HEK293 (cell line): ENCODE data around the gene TTC23.

Source experiments
- CTCF ChIA-PET: fragments of 350-600 bp; formaldehyde crosslinking; extraction: SDS; loops from one replicate; lab custom pipeline; 2021; ENCODE audit warnings: antibody characterized with exemption; lab: Yijun Ruan, JAX
- POLR2A ChIA-PET: fragments of 300-600 bp; formaldehyde crosslinking; extraction: SDS; loops from one replicate; lab custom pipeline; 2020; ENCODE audit warnings: antibody characterized with exemption, inconsistent platforms; lab: Yijun Ruan, JAX
- H3K27ac ChIP-seq: fragments of 200-500 bp; sonication (Bioruptor generic); 2 replicates; pipeline ENCODE4 v1.5.1; 2014; ENCODE audit warnings: low read depth, low read length, control low read depth, inconsistent platforms; ENCODE audit errors: extremely low read depth
- H3K36me3 ChIP-seq, 2 experiments: fragments of 200-500 bp in 1 of 2; sonication (Bioruptor generic) in 1 of 2; 1 replicate in 1 of 2; 2 replicates in 1 of 2; pipeline ENCODE4 v1.5.1; 2014 to 2017; ENCODE audit warnings: inconsistent platforms in 2 of 2, low read length in 2 of 2; ENCODE audit not compliant: control insufficient read depth in 2 of 2, insufficient read depth in 1 of 2
- H3K4me1 ChIP-seq: fragments of 200-500 bp; sonication (Bioruptor generic); 2 replicates; pipeline ENCODE4 v1.5.1; 2014; ENCODE audit warnings: mild to moderate bottlenecking, low read length, inconsistent platforms; ENCODE audit not compliant: control insufficient read depth, insufficient read depth
- H3K4me3 ChIP-seq: 2 replicates; pipeline ENCODE4 v1.5.1; 2011; ENCODE audit warnings: low read depth, mild to moderate bottlenecking, control low read depth, low read length, moderate library complexity
- H3K9me3 ChIP-seq: fragments of 200-500 bp; sonication (Bioruptor generic); 2 replicates; pipeline ENCODE4 v1.5.1; 2014; ENCODE audit warnings: low read depth, low read length, inconsistent platforms; ENCODE audit not compliant: control insufficient read depth, insufficient read depth
- HOXA7 ChIP-seq: sonication (generic); formaldehyde crosslinking; IDR thresholded peaks from 2 replicates; pipeline ENCODE4 v1.8.1; 2022; ENCODE audit warnings: missing genetic modification reagents, borderline replicate concordance
- HOXC10 ChIP-seq: sonication (generic); formaldehyde crosslinking; IDR thresholded peaks from 2 replicates; pipeline ENCODE4 v1.8.1; 2023; ENCODE audit warnings: mild to moderate bottlenecking, missing genetic modification reagents
- IKZF3 ChIP-seq: fragments of 450-650 bp; IDR thresholded peaks from 2 replicates; pipeline ENCODE4 v1.5.0; 2018; ENCODE audit warnings: missing biosample characterization, mild to moderate bottlenecking, missing genetic modification characterization, moderate library complexity
- KLF1 ChIP-seq: fragments of 450-650 bp; formaldehyde crosslinking; IDR thresholded peaks from 2 replicates; pipeline ENCODE4 v1.5.1; 2016; ENCODE audit warnings: missing biosample characterization, missing genetic modification characterization
- KLF7 ChIP-seq: fragments of 450-650 bp; formaldehyde crosslinking; IDR thresholded peaks from 2 replicates; pipeline ENCODE4 v1.5.1; 2016; ENCODE audit warnings: missing biosample characterization, missing genetic modification characterization, borderline replicate concordance
- MEIS1 ChIP-seq: sonication (generic); formaldehyde crosslinking; IDR thresholded peaks from 2 replicates; pipeline ENCODE4 v1.8.1; 2022; ENCODE audit warnings: missing genetic modification reagents, mild to moderate bottlenecking, borderline replicate concordance
- MZF1 ChIP-seq: fragments of 450-650 bp; formaldehyde crosslinking; IDR thresholded peaks from 2 replicates; pipeline ENCODE4 v1.5.1; 2017; ENCODE audit warnings: missing biosample characterization, missing genetic modification characterization, borderline replicate concordance
- SALL2 ChIP-seq: fragments of 450-650 bp; formaldehyde crosslinking; IDR thresholded peaks from 2 replicates; pipeline ENCODE4 v1.5.0; 2017; ENCODE audit warnings: missing biosample characterization, mild to moderate bottlenecking, missing genetic modification characterization, borderline replicate concordance
- SCRT2 ChIP-seq: fragments of 450-650 bp; formaldehyde crosslinking; IDR thresholded peaks from 2 replicates; pipeline ENCODE4 v1.5.1; 2016; ENCODE audit warnings: missing biosample characterization, missing genetic modification characterization
- SETDB1 ChIP-seq: IDR thresholded peaks from one replicate; pipeline ENCODE4 v1.6.1; 2017; ENCODE audit warnings: mild to moderate bottlenecking, low read length, moderate library complexity, mixed read lengths; ENCODE audit not compliant: insufficient read length
- SP3 ChIP-seq: fragments of 450-650 bp; formaldehyde crosslinking; IDR thresholded peaks from 2 replicates; pipeline ENCODE4 v1.5.1; 2016; ENCODE audit warnings: missing biosample characterization, missing genetic modification characterization
- ZFP69B ChIP-seq: fragments of 450-650 bp; formaldehyde crosslinking; IDR thresholded peaks from 2 replicates; pipeline ENCODE4 v1.5.1; 2016; ENCODE audit warnings: missing biosample characterization, missing genetic modification characterization
- ZNF157 ChIP-seq: fragments of 450-650 bp; formaldehyde crosslinking; IDR thresholded peaks from 2 replicates; pipeline ENCODE4 v1.5.1; 2016; ENCODE audit warnings: missing biosample characterization, missing genetic modification characterization
- ZNF19 ChIP-seq: fragments of 450-650 bp; formaldehyde crosslinking; IDR thresholded peaks from 2 replicates; pipeline ENCODE4; 2016; ENCODE audit warnings: missing biosample characterization, missing genetic modification characterization, low read depth
- ZNF2 ChIP-seq: fragments of 450-650 bp; formaldehyde crosslinking; IDR thresholded peaks from 2 replicates; pipeline ENCODE4 v1.5.1; 2016; ENCODE audit warnings: missing biosample characterization, missing genetic modification characterization
- ZNF214 ChIP-seq: fragments of 450-650 bp; formaldehyde crosslinking; IDR thresholded peaks from 2 replicates; pipeline ENCODE4 v1.5.1; 2017; ENCODE audit warnings: missing biosample characterization, mild to moderate bottlenecking, missing genetic modification characterization, borderline replicate concordance
- ZNF223 ChIP-seq: fragments of 450-650 bp; formaldehyde crosslinking; IDR thresholded peaks from 2 replicates; pipeline ENCODE4 v1.5.1; 2016; ENCODE audit warnings: missing biosample characterization, missing genetic modification characterization
- ZNF302 ChIP-seq: fragments of 450-650 bp; formaldehyde crosslinking; IDR thresholded peaks from 2 replicates; pipeline ENCODE4 v1.5.1; 2016; ENCODE audit warnings: missing biosample characterization, missing genetic modification characterization, low read depth
- ZNF350 ChIP-seq: fragments of 450-650 bp; formaldehyde crosslinking; IDR thresholded peaks from 2 replicates; pipeline ENCODE4 v1.5.0; 2017; ENCODE audit warnings: missing biosample characterization, mild to moderate bottlenecking, missing genetic modification characterization
- ZNF433 ChIP-seq: fragments of 450-650 bp; formaldehyde crosslinking; IDR thresholded peaks from 2 replicates; pipeline ENCODE4 v1.5.1; 2016; ENCODE audit warnings: missing biosample characterization, missing genetic modification characterization, low read depth
- ZNF548 ChIP-seq: fragments of 450-650 bp; formaldehyde crosslinking; IDR thresholded peaks from 2 replicates; pipeline ENCODE4 v1.5.1; 2016; ENCODE audit warnings: missing biosample characterization, missing genetic modification characterization
- ZNF560 ChIP-seq: fragments of 450-650 bp; formaldehyde crosslinking; IDR thresholded peaks from 2 replicates; pipeline ENCODE4 v1.5.1; 2017; ENCODE audit warnings: missing biosample characterization, missing genetic modification characterization, borderline replicate concordance
- ZNF768 ChIP-seq: fragments of 450-650 bp; formaldehyde crosslinking; IDR thresholded peaks from 2 replicates; pipeline ENCODE4 v1.5.1; 2018; ENCODE audit warnings: missing biosample characterization, mild to moderate bottlenecking, missing genetic modification characterization
- ZNF843 ChIP-seq: fragments of 450-650 bp; formaldehyde crosslinking; IDR thresholded peaks from 2 replicates; pipeline ENCODE4 v1.5.1; 2016; ENCODE audit warnings: missing biosample characterization, missing genetic modification characterization
- TF ChIP-seq, protein P1 (sequence below): fragments of 450-650 bp; formaldehyde crosslinking; IDR thresholded peaks from 2 replicates; pipeline ENCODE4 v1.5.1; 2017; ENCODE audit warnings: missing biosample characterization, missing genetic modification characterization
- TF ChIP-seq, protein P2 (sequence below): fragments of 450-650 bp; formaldehyde crosslinking; IDR thresholded peaks from 2 replicates; pipeline ENCODE4 v1.5.1; 2016; ENCODE audit warnings: missing biosample characterization, missing genetic modification characterization
- TF ChIP-seq, protein P3 (sequence below): fragments of 450-650 bp; formaldehyde crosslinking; IDR thresholded peaks from 2 replicates; pipeline ENCODE4 v1.5.1; 2016; ENCODE audit warnings: missing biosample characterization, missing genetic modification characterization

TTC23 gene

DNA sequence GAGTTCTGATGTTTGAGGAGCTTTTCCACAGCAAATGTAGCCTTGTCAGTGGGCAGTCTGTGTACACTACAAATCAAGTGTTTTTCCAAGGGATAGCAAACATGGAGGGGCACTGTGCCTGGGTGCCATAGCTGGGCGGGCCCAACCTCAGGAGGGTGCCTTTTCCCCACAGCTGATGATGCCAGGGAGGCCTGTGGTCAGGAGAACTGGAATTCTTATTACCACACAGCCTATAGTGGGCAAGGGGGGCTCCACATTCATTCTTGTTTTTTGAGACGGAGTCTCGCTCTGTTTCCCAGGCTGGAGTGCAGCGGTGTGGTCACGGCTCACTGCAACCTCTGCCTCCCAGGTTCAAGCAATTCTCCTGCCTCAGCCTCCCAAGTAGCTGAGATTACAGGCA lies 102.7 kb downstream of the TTC23 start:
- no peaks in the 10 kb centered on the region for H3K4me1 ChIP-seq
- no peak for TF ChIP-seq SETDB1
- TF ChIP-seq ZNF548 (tag by site-specific recombination): no peak
- no peak for TF ChIP-seq HOXC10 (CRISPR knock-in tag)
- no peak for TF ChIP-seq KLF7 (tag by site-specific recombination)
- TF ChIP-seq KLF1: no peak
- TF ChIP-seq ZNF350 (tag by site-specific recombination): no peak
- TF ChIP-seq ZNF560 (tag by site-specific recombination): no peak
- no peak for TF ChIP-seq MZF1 (tag by site-specific recombination)
- no peak for TF ChIP-seq ZNF843 (tag by site-specific recombination)
- TF ChIP-seq, protein P1, sequence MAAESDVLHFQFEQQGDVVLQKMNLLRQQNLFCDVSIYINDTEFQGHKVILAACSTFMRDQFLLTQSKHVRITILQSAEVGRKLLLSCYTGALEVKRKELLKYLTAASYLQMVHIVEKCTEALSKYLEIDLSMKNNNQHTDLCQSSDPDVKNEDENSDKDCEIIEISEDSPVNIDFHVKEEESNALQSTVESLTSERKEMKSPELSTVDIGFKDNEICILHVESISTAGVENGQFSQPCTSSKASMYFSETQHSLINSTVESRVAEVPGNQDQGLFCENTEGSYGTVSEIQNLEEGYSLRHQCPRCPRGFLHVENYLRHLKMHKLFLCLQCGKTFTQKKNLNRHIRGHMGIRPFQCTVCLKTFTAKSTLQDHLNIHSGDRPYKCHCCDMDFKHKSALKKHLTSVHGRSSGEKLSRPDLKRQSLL (tag by site-specific recombination): no peak
- no peak for TF ChIP-seq ZNF157
- TF ChIP-seq, all 188 proteins: peak for 0
- Histone ChIP-seq H3K27ac (no peak overlapping the region), H3K9me3 (no peaks in the 10 kb centered on the region), H3K36me3 (peaks cover 0 to 5% of the 10 kb centered on the region in 2 experiments; a peak in 2 of 3 replicates), H3K4me3 (no peak overlapping the region)
- ChIA-PET CTCF (interaction anchor here (0.6 to 1.4 kb wide), 3 partner anchors 24 to 56 kb away, joined by 3 to 9 read pairs (median 3); no protein-coding TSS in a partner anchor), POLR2A (no interaction called here)

DNA sequence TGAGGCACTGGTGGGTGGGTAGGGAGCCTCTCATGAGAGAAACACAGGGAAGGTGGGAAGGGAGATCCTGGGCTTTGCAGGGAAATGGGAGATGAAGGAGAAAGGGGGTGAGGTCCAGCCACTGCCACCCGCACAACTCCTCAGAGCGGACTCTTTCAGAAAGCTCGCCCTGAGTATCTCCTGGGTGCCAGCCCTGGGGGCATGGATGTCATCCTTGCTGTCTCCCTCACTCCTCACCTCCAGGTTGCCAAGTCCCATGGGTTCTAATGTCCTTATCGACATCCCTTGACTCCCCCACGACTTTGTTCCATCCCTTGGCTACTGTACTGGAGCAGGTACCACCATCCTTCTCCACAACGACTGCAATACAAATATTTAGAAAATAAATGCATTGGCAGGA lies 103.6 kb downstream of the TTC23 start:
- ChIA-PET POLR2A (no interaction called here), CTCF (interaction anchor here (1.2 to 1.4 kb wide), 2 partner anchors 40 to 45 kb away, joined by 3 to 9 read pairs; no protein-coding TSS in a partner anchor)
- Histone ChIP-seq H3K9me3 (no peaks in the 10 kb centered on the region), H3K4me1 (no peaks in the 10 kb centered on the region), H3K27ac (no peak overlapping the region), H3K4me3 (no peak overlapping the region), H3K36me3 (peaks cover 0 to 5% of the 10 kb centered on the region in 2 experiments; a peak in 1 of 3 replicates)
- TF ChIP-seq HOXA7 (CRISPR knock-in tag) (no peak), SP3 (tag by site-specific recombination) (no peak), ZNF433 (tag by site-specific recombination) (no peak), ZFP69B (tag by site-specific recombination) (no peak), ZNF214 (no peak), MEIS1 (CRISPR knock-in tag) (no peak), ZNF302 (no peak), SCRT2 (tag by site-specific recombination) (no peak), ZNF560 (tag by site-specific recombination) (no peak), SALL2 (tag by site-specific recombination) (no peak), ZNF2 (no peak), ZNF768 (tag by site-specific recombination) (no peak), IKZF3 (no peak), ZNF19 (tag by site-specific recombination) (no peak), ZNF223 (tag by site-specific recombination) (no peak)
- TF ChIP-seq, protein P2, sequence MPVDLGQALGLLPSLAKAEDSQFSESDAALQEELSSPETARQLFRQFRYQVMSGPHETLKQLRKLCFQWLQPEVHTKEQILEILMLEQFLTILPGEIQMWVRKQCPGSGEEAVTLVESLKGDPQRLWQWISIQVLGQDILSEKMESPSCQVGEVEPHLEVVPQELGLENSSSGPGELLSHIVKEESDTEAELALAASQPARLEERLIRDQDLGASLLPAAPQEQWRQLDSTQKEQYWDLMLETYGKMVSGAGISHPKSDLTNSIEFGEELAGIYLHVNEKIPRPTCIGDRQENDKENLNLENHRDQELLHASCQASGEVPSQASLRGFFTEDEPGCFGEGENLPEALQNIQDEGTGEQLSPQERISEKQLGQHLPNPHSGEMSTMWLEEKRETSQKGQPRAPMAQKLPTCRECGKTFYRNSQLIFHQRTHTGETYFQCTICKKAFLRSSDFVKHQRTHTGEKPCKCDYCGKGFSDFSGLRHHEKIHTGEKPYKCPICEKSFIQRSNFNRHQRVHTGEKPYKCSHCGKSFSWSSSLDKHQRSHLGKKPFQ (tag by site-specific recombination): no peak
- TF ChIP-seq, protein P3, sequence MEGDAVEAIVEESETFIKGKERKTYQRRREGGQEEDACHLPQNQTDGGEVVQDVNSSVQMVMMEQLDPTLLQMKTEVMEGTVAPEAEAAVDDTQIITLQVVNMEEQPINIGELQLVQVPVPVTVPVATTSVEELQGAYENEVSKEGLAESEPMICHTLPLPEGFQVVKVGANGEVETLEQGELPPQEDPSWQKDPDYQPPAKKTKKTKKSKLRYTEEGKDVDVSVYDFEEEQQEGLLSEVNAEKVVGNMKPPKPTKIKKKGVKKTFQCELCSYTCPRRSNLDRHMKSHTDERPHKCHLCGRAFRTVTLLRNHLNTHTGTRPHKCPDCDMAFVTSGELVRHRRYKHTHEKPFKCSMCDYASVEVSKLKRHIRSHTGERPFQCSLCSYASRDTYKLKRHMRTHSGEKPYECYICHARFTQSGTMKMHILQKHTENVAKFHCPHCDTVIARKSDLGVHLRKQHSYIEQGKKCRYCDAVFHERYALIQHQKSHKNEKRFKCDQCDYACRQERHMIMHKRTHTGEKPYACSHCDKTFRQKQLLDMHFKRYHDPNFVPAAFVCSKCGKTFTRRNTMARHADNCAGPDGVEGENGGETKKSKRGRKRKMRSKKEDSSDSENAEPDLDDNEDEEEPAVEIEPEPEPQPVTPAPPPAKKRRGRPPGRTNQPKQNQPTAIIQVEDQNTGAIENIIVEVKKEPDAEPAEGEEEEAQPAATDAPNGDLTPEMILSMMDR: no peak
